Superior temporal gyrus (tissue), 1 donor: Measurements from ENCODE around the gene APOBEC3C.
A peak's percentile ranks its signal among the peaks of the same experiment; 100 is the strongest.
"Not testable (repeated sequence)": the region's sequence is repeated elsewhere in the genome, so short reads cannot be mapped to it uniquely, and the experiment has no call there.

Experiments used
- DNase-seq: peaks from one replicate; pipeline ENCODE4 v3.0.0-alpha.2; 2016; ENCODE audit errors: extremely low spot score

The APOBEC3C gene

GRCh38 chr22:39013942-39014722 lies at the start of gene APOBEC3C:
APOBEC3C (plus strand) TSS chr22:39014257; CDS start chr22:39014363, 106 bp downstream.
- DNase-seq, result no peak

- DNase-seq, result no peak
These were observed 49.8 kb upstream of the APOBEC3C start for GRCh38 chr22:38964306-38964705.

GRCh38 chr22:38964989-38965388 lies 49.1 kb upstream of the APOBEC3C start:
- no peak for DNase-seq

GRCh38 chr22:38965614-38966379 lies 48.3 kb upstream of the APOBEC3C start:
- DNase-seq, result no peak

GRCh38 chr22:38966380-38966702 lies 47.7 kb upstream of the APOBEC3C start:
- DNase-seq, result no peak

GRCh38 chr22:38966942-38967341 lies 47.1 kb upstream of the APOBEC3C start:
- DNase-seq, result no peak

- DNase-seq, result no peak
These were observed 46.3 kb upstream of the APOBEC3C start for GRCh38 chr22:38967451-38968450.

- DNase-seq, result no peak
These were observed 45.3 kb upstream of the APOBEC3C start for GRCh38 chr22:38968801-38969200.

GRCh38 chr22:38970551-38970950 lies 43.5 kb upstream of the APOBEC3C start:
- DNase-seq, result no peak

GRCh38 chr22:38971202-38971601 lies 42.9 kb upstream of the APOBEC3C start:
- no peak for DNase-seq

GRCh38 chr22:38971791-38972190 lies 42.3 kb upstream of the APOBEC3C start:
- DNase-seq, result no peak

GRCh38 chr22:38972558-38972957 lies 41.5 kb upstream of the APOBEC3C start:
- DNase-seq, result no peak

- peak; percentile 42 for DNase-seq
These were observed 40.5 kb upstream of the APOBEC3C start for GRCh38 chr22:38973289-38974169.

- no peak for DNase-seq
These were observed 39.8 kb upstream of the APOBEC3C start for GRCh38 chr22:38974170-38974825.

GRCh38 chr22:38974826-38975175 lies 39.3 kb upstream of the APOBEC3C start:
- DNase-seq, result no peak

- DNase-seq, result not testable (repeated sequence)
These were observed 36.8 kb upstream of the APOBEC3C start for GRCh38 chr22:38977289-38977688.

- not testable (repeated sequence) for DNase-seq
These were observed 33.5 kb upstream of the APOBEC3C start for GRCh38 chr22:38980587-38980986.

- DNase-seq, result no peak
These were observed 32.8 kb upstream of the APOBEC3C start for GRCh38 chr22:38981005-38981991.
